Osteocyte (in vitro differentiated cells): ENCODE data around the gene HHLA2. TPM values are rescaled to one million over a fixed set of nuclear protein-coding genes. Genes with fewer than 3 reads are reported as not detected.
A peak's percentile ranks its signal among the peaks of the same experiment; 100 is the strongest.

Experiments
- DNase-seq: peaks from one replicate; pipeline ENCODE4 v3.0.0; 2021; ENCODE audit warnings: mixed read lengths; ENCODE audit not compliant: unreplicated experiment; ENCODE audit errors: extremely low spot score
- H3K27ac Mint-ChIP-seq: one replicate; pipeline ENCODE4 v1.8.0; 2021; ENCODE audit warnings: mild to moderate bottlenecking, mixed read lengths; ENCODE audit not compliant: unreplicated experiment
- H3K27me3 Mint-ChIP-seq: one replicate; pipeline ENCODE4 v1.8.0; 2021; ENCODE audit warnings: mixed read lengths; ENCODE audit not compliant: unreplicated experiment
- H3K36me3 Mint-ChIP-seq: one replicate; pipeline ENCODE4 v1.8.0; 2021; ENCODE audit warnings: mixed read lengths; ENCODE audit not compliant: unreplicated experiment
- H3K4me1 Mint-ChIP-seq: one replicate; pipeline ENCODE4 v1.8.0; 2021; ENCODE audit warnings: mixed read lengths; ENCODE audit not compliant: unreplicated experiment
- H3K4me3 Mint-ChIP-seq: one replicate; pipeline ENCODE4 v1.8.0; 2021; ENCODE audit warnings: mild to moderate bottlenecking, moderate library complexity, mixed read lengths; ENCODE audit not compliant: unreplicated experiment
- H3K9me3 Mint-ChIP-seq: one replicate; pipeline ENCODE4 v1.8.0; 2021; ENCODE audit warnings: mixed read lengths; ENCODE audit not compliant: unreplicated experiment
- CTCF ChIP-seq: fragments of 200-600 bp; sonication (generic); IDR thresholded peaks from 2 replicates; pipeline ENCODE4 v1.5.0; 2021; ENCODE audit warnings: antibody characterized with exemption, mild to moderate bottlenecking, moderate library complexity
- total RNA-seq: library from RNA; stranded (reverse); gene quantifications from 2 replicates; pipeline ENCODE4 v1.2.1, GENCODE V29; 2021

Gene HHLA2
- total RNA-seq, 1 donor from 2014 or later = not detected

GRCh38 chr3:108404368-108404767 is 108.0 kb downstream of the HHLA2 start:
- Mint-ChIP-seq H3K4me3 (no peak overlapping the region), H3K27me3 (no peaks in the 10 kb centered on the region), H3K4me1 (peaks cover 14% of the 10 kb centered on the region), H3K36me3 (no peaks in the 10 kb centered on the region), H3K9me3 (peaks cover 9% of the 10 kb centered on the region), H3K27ac (no peak overlapping the region)
- DNase-seq = no peak
- TF ChIP-seq CTCF = no peak

DNA sequence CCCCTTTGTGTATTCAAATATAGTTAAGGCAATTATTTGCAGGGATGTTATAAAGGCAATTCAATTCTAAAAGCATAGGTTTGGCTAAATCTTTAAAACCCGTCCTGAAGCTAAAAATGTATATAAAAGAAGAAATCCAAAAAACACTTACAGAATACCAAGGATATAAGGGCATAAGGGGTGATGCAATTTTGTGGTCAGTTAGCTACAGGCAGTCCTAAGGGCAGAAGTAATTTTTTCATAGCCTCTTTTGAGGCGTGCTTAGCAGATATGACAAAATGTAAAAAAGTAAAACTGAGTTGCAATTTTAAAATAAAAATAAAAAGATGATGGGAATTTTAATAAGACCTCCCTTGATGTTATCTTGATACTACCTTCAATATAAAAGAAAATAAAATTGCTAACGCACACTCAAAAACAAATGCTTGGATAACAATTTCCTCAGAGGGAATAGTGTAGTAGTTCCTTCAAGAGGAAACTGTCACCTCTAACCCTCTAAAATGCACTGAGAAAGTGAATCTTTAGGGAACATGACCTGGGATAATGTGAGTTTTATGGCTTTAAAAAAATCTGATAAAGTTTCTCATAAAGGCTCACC is 109.8 kb downstream of the HHLA2 start:
- Mint-ChIP-seq H3K36me3 (no peaks in the 10 kb centered on the region), H3K4me1 (peaks cover 14% of the 10 kb centered on the region), H3K27me3 (no peaks in the 10 kb centered on the region), H3K4me3 (no peak overlapping the region), H3K27ac (no peak overlapping the region), H3K9me3 (no peaks in the 10 kb centered on the region)
- no peak for DNase-seq
- TF ChIP-seq CTCF = no peak

GRCh38 chr3:108406661-108407206 is 110.4 kb downstream of the HHLA2 start:
- peak; percentile 66 for TF ChIP-seq CTCF
- H3K27me3 Mint-ChIP-seq = no peaks in the 10 kb centered on the region
- H3K4me1 Mint-ChIP-seq = peaks cover 14% of the 10 kb centered on the region
- no peaks in the 10 kb centered on the region for H3K9me3 Mint-ChIP-seq
- no peak for DNase-seq
- H3K4me3 Mint-ChIP-seq = no peak overlapping the region
- H3K36me3 Mint-ChIP-seq = no peaks in the 10 kb centered on the region
- no peak overlapping the region for H3K27ac Mint-ChIP-seq

- no peak for DNase-seq
- no peak for TF ChIP-seq CTCF
- no peak overlapping the region for H3K4me3 Mint-ChIP-seq
- peaks cover 14% of the 10 kb centered on the region for H3K4me1 Mint-ChIP-seq
- H3K36me3 Mint-ChIP-seq = no peaks in the 10 kb centered on the region
- no peaks in the 10 kb centered on the region for H3K9me3 Mint-ChIP-seq
- H3K27me3 Mint-ChIP-seq = no peaks in the 10 kb centered on the region
- H3K27ac Mint-ChIP-seq = no peak overlapping the region
These were observed 111.5 kb downstream of the HHLA2 start for GRCh38 chr3:108407886-108408285.

- TF ChIP-seq CTCF = no peak
- H3K27me3 Mint-ChIP-seq = no peaks in the 10 kb centered on the region
- DNase-seq = no peak
- H3K27ac Mint-ChIP-seq = no peak overlapping the region
- no peaks in the 10 kb centered on the region for H3K9me3 Mint-ChIP-seq
- H3K4me3 Mint-ChIP-seq = no peak overlapping the region
- H3K36me3 Mint-ChIP-seq = no peaks in the 10 kb centered on the region
- peaks cover 13% of the 10 kb centered on the region for H3K4me1 Mint-ChIP-seq
These were observed 112.8 kb downstream of the HHLA2 start for GRCh38 chr3:108408883-108409799.
